ENCODE measurements around the gene APOL3. TPM values are rescaled to one million over a fixed set of nuclear protein-coding genes. Genes with fewer than 3 reads are reported as not detected.

APOL3 gene
- total and polyA plus RNA-seq, 2 donors (not counting 3 experiments of a cell fraction or from before 2014, with no cell fraction given): 17.9 to 36.9 TPM

Other genes starting within 250 kb of the APOL3 start
- gene RBFOX2, start 131.9 kb downstream of the APOL3 start, total RNA-seq: 125 and 129 TPM in 2 replicates
- gene RBFOX2, start 131.9 kb downstream of the APOL3 start, polyA plus RNA-seq: 142 and 153 TPM in 2 replicates
- 0.97 and 2.6 TPM in 2 replicates for gene APOL4, start 41.1 kb upstream of the APOL3 start, total RNA-seq
- gene APOL4, start 41.1 kb upstream of the APOL3 start, polyA plus RNA-seq: 0.25 and 0.33 TPM in 2 replicates
- gene APOL2, start 78.8 kb upstream of the APOL3 start, total RNA-seq: 37.6 and 41.9 TPM in 2 replicates
- 16.9 and 17.8 TPM in 2 replicates for gene APOL2, start 78.8 kb upstream of the APOL3 start, polyA plus RNA-seq
- gene APOL1, start 92.4 kb upstream of the APOL3 start, total RNA-seq: 9.3 and 14.1 TPM in 2 replicates
- gene APOL1, start 92.4 kb upstream of the APOL3 start, polyA plus RNA-seq: 6.8 and 8.2 TPM in 2 replicates
- 1,331 and 1,413 TPM in 2 replicates for gene MYH9, start 227.2 kb upstream of the APOL3 start, total RNA-seq
- 157 and 188 TPM in 2 replicates for gene MYH9, start 227.2 kb upstream of the APOL3 start, polyA plus RNA-seq

Data from endothelial cell of umbilical vein (primary cell).